ENCODE data around the gene CSNK2A1.

GRCh38 chr20:460180-460579 is 83.4 kb downstream of the CSNK2A1 start:
- TF ChIP-seq, protein P1, sequence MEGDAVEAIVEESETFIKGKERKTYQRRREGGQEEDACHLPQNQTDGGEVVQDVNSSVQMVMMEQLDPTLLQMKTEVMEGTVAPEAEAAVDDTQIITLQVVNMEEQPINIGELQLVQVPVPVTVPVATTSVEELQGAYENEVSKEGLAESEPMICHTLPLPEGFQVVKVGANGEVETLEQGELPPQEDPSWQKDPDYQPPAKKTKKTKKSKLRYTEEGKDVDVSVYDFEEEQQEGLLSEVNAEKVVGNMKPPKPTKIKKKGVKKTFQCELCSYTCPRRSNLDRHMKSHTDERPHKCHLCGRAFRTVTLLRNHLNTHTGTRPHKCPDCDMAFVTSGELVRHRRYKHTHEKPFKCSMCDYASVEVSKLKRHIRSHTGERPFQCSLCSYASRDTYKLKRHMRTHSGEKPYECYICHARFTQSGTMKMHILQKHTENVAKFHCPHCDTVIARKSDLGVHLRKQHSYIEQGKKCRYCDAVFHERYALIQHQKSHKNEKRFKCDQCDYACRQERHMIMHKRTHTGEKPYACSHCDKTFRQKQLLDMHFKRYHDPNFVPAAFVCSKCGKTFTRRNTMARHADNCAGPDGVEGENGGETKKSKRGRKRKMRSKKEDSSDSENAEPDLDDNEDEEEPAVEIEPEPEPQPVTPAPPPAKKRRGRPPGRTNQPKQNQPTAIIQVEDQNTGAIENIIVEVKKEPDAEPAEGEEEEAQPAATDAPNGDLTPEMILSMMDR (IDR thresholded peaks at IDR 0.05) = no peak
- TF ChIP-seq POLR2A (IDR thresholded peaks at IDR 0.05) = no peak

Measured in testis (tissue), 2 donors.